ENCODE data around the gene CADM2. TPM values are rescaled to one million over a fixed set of nuclear protein-coding genes. Genes with fewer than 3 reads are reported as not detected.

CADM2 gene
- total RNA-seq, 1 experiment from 2014 or later, result 0.47 TPM

GRCh38 chr3:85258326-85258725 lies 299.5 kb downstream of the CADM2 start:
- no peak overlapping the region for H2AFZ ChIP-seq (ENCODE audit: low read length)
- H3K27me3 ChIP-seq (ENCODE audit: low read length), result no peaks in the 10 kb centered on the region
- no peaks in the 10 kb centered on the region for H3F3A ChIP-seq (ENCODE audit: low read length, unreplicated experiment)
- H3K4me3 ChIP-seq (ENCODE audit: low read length), result no peak overlapping the region
- POLR2A ChIA-PET (ENCODE audit: unreplicated experiment), result no interaction called here
- no peak for ATAC-seq
- H3K27ac ChIP-seq (ENCODE audit: low read length), result no peak overlapping the region
- no peaks in the 10 kb centered on the region for H3K9me3 ChIP-seq (ENCODE audit: low read length)
- H4K20me1 ChIP-seq (ENCODE audit: low read length), result no peaks in the 10 kb centered on the region
- no peak overlapping the region for H3K4me2 ChIP-seq (ENCODE audit: low read length)
- H3K9ac ChIP-seq (ENCODE audit: low read length), result no peak overlapping the region
- no peaks in the 10 kb centered on the region for H3K36me3 ChIP-seq (ENCODE audit: low read depth, low read length)
- CTCF ChIA-PET, result no interaction called here
- peaks cover 7% of the 10 kb centered on the region; the same call in 1 of the 2 replicates for H3K4me1 ChIP-seq (ENCODE audit: insufficient read depth, low read length)
- DNase-seq, result no peak
- H3K9me2 ChIP-seq (replicated peaks; ENCODE audit: low read length), result no peaks in the 10 kb centered on the region
- intact Hi-C loops (cut with micrococcal nuclease), result no loop called here
- TF ChIP-seq CTCF (conservative IDR thresholded peaks at IDR 0.05; ENCODE audit: low read depth, low read length) (no peak), EZH2phosphoT487 (IDR thresholded peaks at IDR 0.05; ENCODE audit: borderline replicate concordance, low read length) (no peak), EZH2 (IDR thresholded peaks at IDR 0.05; ENCODE audit: low read length, unreplicated experiment) (no peak)
- BruUV-seq (replicated peaks), result no TSS peak
- no peaks in the 10 kb centered on the region for H3K79me2 ChIP-seq (ENCODE audit: low read length)

DNA sequence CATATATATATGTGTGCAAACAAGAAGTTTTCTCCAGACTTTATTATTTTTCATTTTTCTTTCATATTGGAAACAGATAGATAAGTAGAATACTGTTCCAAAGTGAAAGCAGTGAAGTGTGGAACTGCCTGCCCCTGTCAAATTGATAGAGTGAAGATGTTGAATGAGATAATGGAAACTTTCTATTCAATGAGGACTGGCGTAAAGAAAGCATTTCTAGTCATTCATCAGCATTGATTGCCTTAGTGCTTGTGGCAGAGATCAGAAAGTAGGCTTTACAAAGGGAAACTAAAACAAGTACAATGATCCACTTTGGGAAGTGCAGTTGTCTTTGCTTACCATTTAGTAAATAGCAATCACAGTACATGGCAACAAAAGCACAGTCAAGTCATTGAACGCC lies 300.0 kb downstream of the CADM2 start:
- H3F3A ChIP-seq (ENCODE audit: low read length, unreplicated experiment), result no peaks in the 10 kb centered on the region
- CTCF ChIA-PET, result no interaction called here
- H3K27ac ChIP-seq (ENCODE audit: low read length), result no peak overlapping the region
- no peaks in the 10 kb centered on the region for H3K27me3 ChIP-seq (ENCODE audit: low read length)
- H3K36me3 ChIP-seq (ENCODE audit: low read depth, low read length), result no peaks in the 10 kb centered on the region
- POLR2A ChIA-PET (ENCODE audit: unreplicated experiment), result no interaction called here
- no peaks in the 10 kb centered on the region for H4K20me1 ChIP-seq (ENCODE audit: low read length)
- H2AFZ ChIP-seq (ENCODE audit: low read length), result no peak overlapping the region
- no peak for DNase-seq
- intact Hi-C loops (cut with micrococcal nuclease), result no loop called here
- TF ChIP-seq EZH2 (IDR thresholded peaks at IDR 0.05; ENCODE audit: low read length, unreplicated experiment), result no peak
- no peak for TF ChIP-seq CTCF (conservative IDR thresholded peaks at IDR 0.05; ENCODE audit: low read depth, low read length)
- TF ChIP-seq EZH2phosphoT487 (IDR thresholded peaks at IDR 0.05; ENCODE audit: borderline replicate concordance, low read length), result no peak
- no peak overlapping the region for H3K4me2 ChIP-seq (ENCODE audit: low read length)
- no peak overlapping the region for H3K4me3 ChIP-seq (ENCODE audit: low read length)
- H3K9ac ChIP-seq (ENCODE audit: low read length), result no peak overlapping the region
- H3K4me1 ChIP-seq (ENCODE audit: insufficient read depth, low read length), result peaks cover 7% of the 10 kb centered on the region; the same call in 1 of the 2 replicates
- no peaks in the 10 kb centered on the region for H3K9me2 ChIP-seq (replicated peaks; ENCODE audit: low read length)
- H3K9me3 ChIP-seq (ENCODE audit: low read length), result no peaks in the 10 kb centered on the region
- H3K79me2 ChIP-seq (ENCODE audit: low read length), result no peaks in the 10 kb centered on the region
- no peak for ATAC-seq
- no TSS peak for BruUV-seq (replicated peaks)

DNA sequence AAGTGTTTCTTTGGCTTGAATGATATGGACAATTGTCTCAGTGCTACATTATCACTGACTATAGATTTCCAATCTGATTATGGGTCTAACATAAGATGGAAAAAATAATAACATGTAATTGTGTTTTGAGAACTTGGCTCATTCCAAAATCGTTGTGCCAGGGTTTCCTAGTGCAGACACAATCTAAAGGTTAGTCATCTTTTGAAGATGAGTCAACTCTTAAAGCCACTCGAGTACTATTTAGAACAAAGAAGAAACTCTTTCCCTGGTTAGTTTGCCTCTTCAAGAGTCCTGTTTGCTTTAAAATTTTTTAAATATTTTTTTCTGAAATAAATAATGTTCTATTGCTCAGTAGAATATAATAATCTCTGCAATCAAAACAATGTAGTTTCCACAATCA lies 301.0 kb downstream of the CADM2 start:
- no peak for TF ChIP-seq EZH2 (IDR thresholded peaks at IDR 0.05; ENCODE audit: low read length, unreplicated experiment)
- ATAC-seq (peak; percentile 70), DNase-seq (peak; percentile 43)
- intact Hi-C loops (cut with micrococcal nuclease), result no loop called here
- H3K4me2 ChIP-seq (ENCODE audit: low read length), result no peak overlapping the region
- H3F3A ChIP-seq (ENCODE audit: low read length, unreplicated experiment), result no peaks in the 10 kb centered on the region
- H3K4me3 ChIP-seq (ENCODE audit: low read length), result no peak overlapping the region
- no peaks in the 10 kb centered on the region for H3K27me3 ChIP-seq (ENCODE audit: low read length)
- H3K36me3 ChIP-seq (ENCODE audit: low read depth, low read length), result no peaks in the 10 kb centered on the region
- BruUV-seq (replicated peaks), result no TSS peak
- H3K4me1 ChIP-seq (ENCODE audit: insufficient read depth, low read length), result no peaks in the 10 kb centered on the region
- H3K27ac ChIP-seq (ENCODE audit: low read length), result no peak overlapping the region
- H2AFZ ChIP-seq (ENCODE audit: low read length), result no peak overlapping the region
- no peaks in the 10 kb centered on the region for H3K79me2 ChIP-seq (ENCODE audit: low read length)
- H3K9me2 ChIP-seq (replicated peaks; ENCODE audit: low read length), result no peaks in the 10 kb centered on the region
- H3K9ac ChIP-seq (ENCODE audit: low read length), result no peak overlapping the region
- ChIA-PET CTCF (no interaction called here), POLR2A (ENCODE audit: unreplicated experiment) (no interaction called here)
- no peaks in the 10 kb centered on the region for H4K20me1 ChIP-seq (ENCODE audit: low read length)
- no peaks in the 10 kb centered on the region for H3K9me3 ChIP-seq (ENCODE audit: low read length)
